ENCODE data around the gene PLB1.
A peak's percentile ranks its signal among the peaks of the same experiment; 100 is the strongest.

The PLB1 gene

GRCh38 chr2:28505361-28505760 is 9.5 kb downstream of the PLB1 start:
- DNase-seq, result no peak

DNA sequence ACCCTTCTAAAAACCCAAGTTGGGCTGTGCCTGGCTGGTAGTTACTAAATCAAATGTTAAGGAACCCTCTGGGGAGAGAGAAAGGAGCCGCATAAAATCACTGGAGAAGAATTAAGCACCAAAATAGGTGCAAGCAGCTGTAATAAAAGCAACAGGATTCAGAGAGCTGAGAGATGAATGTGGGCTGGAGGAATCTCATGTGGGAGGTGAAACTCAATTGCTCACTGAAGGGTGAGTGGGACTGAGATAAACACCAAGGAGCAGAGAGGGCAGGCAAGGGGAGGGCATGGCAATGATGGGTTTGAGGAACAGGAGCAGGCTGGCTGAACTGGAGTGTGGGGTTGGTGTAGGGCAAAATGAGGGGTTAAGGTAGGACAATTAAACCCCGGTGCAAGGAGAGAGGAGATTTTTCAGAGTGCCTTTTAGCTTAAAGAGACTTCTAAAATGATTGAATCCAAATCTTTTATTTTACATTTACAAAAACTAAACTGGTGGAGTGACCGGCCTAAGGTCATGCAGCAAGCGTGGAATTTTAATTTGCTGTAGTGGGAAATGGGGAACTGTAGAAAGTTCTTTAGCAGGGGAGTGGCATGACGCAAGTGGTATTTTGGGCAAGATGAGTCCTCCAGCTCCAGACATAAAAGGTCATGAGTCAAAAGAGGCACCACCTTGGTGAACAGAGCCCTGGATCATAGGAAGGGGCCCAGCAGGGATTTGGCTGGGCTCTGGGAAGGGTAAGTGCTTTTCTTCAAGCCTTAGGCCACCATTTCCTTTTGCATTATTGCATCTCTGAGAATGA is 10.5 kb downstream of the PLB1 start:
- DNase-seq, result no peak

DNA sequence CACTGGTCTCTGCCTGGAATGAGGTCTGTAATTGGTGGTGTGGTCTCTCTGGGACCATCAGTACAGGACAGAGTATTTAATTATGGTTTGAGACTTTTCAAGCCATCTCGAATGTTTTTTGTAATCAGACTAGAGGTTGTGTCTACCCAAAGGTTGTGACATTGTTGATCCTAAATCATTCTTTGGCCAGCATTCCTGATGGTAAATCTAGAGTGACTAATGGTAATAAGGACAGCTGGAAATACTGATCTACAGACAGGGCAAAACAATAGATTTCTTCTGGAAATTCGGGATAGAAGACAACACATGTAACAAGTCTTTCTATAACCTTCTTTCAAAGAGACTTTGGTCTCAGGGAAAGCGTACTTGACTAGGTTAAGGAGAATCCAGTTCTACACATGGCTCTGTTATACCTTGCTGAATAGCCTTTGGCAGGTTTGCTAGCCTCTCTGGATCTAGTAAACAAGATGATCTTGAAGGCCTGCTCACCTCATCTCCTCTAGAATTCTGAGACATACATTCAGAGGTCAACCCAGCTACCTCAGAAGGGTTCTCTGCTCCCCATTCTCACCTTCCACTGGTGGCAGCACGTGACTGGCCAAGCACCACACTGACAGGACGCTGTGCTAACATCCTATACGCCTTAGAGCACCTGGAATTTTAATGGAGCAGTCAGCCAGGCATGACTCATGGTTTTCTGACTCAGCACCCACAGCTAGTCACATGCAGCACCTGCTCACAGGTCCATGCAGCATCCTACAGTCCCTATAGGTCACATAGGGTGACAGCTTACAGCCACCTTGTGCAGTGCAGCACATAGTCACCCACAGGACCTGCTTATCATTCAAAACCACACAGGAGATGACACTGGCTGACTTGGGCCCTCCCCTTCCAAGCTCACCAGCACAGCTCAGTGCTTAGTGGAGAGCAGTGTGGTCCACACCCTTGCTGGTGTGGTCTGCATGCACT is 12.2 kb downstream of the PLB1 start:
- DNase-seq, result peak; percentile 67

GRCh38 chr2:28509361-28509760 is 13.5 kb downstream of the PLB1 start:
- no peak for DNase-seq

- DNase-seq, result no peak
These were observed 14.3 kb downstream of the PLB1 start for GRCh38 chr2:28510184-28510583.

DNA sequence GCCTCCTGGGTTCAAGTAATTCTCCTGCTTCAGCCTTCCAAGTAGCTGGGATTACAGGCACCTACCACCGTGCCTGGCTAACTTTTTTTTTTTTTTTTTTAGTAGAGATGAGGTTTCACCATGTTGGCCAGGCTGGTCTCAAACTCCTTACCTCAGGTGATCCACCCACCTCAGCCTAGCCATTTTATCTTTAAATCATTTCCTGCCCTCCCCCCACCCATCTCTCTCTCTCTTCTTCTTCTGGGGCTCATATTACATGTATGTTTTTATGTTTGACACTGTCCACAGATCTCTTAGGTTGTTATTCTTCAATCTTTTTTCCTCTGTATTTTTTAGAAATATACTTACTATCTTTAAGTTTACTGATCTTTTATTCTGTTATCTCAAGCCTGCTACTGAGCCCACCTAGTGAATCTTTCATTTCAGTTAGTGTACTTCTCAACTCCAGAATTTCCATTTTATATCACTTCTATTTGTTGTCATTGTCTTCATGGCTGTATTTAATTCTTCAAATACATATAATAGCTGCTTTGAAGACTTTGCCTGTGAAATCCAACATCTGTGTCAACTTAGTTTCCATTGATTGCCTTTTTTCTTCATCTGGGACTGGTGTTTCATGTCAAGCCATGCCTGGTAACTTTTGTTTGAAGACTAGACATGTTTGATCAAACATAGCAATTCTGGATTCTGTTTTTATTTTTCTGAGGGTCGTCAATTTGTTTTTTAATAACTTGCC is 16.2 kb downstream of the PLB1 start:
- DNase-seq, result no peak

- no peak for DNase-seq
These were observed 16.7 kb downstream of the PLB1 start for GRCh38 chr2:28512607-28512965.

GRCh38 chr2:28513097-28513496 is 17.2 kb downstream of the PLB1 start:
- no peak for DNase-seq

- DNase-seq, result no peak
These were observed 19.4 kb downstream of the PLB1 start for GRCh38 chr2:28515176-28515751.

- no peak for DNase-seq
These were observed 20.6 kb downstream of the PLB1 start for GRCh38 chr2:28516430-28516829.

DNA sequence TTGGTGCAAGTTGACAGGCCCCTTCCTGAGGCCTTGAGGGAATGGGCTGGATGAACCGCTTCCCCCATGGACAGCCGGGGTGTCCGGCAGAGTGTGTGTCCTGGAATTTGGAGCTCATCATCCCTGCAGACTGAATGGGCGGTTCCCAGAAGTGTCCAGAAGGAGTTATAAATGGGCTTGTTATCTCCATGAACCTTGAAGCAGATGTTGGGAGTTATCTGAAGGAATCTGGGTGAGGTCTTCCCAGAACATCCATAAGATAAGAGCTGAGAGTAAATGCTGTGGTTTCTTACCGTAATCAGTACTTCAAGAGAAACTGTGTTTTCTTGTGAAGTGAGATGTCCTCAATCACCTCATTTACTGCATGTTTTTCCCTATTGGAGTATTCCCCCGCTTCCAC is 21.1 kb downstream of the PLB1 start:
- no peak for DNase-seq

DNA sequence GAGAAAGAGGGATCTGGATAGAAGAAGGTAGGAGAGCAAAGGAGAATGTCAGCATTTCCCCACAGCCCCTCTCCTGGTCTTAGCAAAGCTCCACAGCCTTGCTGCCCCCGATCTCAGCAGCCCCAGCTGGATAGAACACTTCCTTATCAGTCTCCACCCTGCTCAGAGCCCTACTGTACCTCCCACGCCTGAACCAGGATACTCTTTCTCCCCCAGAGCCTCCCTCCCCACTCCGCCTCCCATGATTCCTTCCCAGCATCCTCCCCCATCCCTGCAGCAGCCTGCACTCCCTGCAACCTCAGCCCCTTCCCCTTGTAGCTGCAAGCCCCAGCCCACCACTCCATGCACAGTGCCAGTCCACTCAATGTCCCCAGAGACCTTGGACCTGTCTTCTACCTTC is 25.8 kb downstream of the PLB1 start:
- DNase-seq, result no peak

DNA sequence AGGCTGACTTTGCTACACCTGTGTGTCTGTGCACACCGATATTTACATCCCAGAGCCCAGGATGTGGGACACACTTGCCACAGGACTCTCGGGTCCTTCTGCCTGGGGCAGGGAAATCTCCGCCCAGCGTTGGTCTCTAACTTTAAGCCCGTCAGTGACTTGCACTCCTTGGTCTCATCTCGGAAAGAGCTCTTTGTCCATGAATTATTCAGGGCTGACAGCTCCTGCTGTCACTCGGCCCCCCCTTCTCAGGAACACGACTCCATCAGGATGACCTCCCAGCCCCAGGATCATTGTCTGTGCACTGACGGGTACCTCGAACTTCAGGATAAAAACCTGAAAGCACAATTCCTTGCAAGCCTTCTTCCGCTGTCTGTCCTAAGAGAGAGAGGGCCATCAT is 26.6 kb downstream of the PLB1 start:
- DNase-seq, result no peak

DNA sequence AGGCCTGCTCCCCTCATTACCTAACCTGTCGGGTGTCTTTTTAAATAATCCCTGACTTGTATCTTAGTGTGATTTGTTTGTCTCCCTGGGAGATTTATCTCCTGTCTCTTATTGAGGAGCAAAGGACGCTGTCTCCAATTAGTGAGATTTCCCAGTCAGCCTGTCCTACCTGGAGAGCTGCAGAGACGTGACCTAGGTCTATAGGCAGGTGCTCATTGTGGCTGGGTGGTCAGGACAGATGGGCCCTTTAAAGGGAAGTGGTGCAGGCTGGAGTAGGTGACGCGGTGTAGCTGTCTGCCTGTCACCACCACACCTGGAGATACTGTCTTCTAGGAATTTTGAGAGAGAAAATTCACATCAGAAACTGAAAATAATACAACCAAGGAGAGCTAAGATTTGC is 28.0 kb downstream of the PLB1 start:
- no peak for DNase-seq

DNA sequence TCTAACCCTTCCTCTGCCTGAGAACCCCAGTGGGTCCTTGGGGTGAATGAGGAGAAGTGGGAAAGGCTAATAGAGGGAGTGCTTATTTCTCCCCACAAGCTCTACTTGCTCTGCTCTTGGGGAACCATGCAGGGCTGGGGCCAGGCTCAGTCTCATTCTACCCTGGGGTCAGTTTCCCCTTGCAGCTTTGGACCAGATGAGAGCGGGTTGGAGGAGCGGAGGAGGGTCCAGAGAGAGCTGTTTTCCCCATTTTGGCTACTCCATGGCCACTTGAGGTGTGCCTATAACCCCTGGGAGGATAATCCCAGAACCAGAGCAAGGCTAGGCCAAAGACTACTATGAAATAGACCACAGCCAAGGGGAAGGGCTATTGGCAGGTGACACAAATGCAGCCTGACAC is 29.6 kb downstream of the PLB1 start:
- no peak for DNase-seq

DNA sequence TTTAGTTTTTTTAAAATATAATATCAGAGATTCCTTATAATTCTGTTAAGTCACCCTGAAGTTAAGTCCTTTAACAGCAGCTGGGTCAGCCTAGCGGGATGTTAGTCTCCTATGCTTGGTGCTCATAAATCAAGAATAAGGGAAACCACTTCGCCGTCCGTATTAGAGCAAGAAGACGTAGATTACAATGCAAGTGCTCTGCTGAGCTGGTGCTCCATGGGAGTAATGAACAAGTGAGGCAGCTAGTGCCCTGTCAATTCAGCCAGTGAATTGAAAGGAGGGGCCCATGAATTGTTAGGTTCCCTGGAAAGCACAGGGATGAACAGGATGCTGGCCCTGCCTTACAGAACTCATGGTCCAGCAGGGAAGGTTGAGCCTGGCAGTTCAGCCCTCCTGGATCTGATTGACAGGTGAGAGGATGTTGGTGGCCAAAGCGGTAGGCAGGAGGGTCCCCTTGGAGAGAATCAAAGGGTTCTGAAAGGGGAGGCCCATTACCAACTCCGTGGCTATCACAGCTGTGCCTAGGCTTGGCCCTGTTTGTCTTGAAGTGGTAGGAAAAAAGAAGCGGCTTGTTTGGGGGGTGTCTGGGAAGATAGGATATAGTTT is 30.8 kb downstream of the PLB1 start:
- DNase-seq, result no peak

- no peak for DNase-seq
These were observed 31.3 kb downstream of the PLB1 start for GRCh38 chr2:28527196-28527595.

DNA sequence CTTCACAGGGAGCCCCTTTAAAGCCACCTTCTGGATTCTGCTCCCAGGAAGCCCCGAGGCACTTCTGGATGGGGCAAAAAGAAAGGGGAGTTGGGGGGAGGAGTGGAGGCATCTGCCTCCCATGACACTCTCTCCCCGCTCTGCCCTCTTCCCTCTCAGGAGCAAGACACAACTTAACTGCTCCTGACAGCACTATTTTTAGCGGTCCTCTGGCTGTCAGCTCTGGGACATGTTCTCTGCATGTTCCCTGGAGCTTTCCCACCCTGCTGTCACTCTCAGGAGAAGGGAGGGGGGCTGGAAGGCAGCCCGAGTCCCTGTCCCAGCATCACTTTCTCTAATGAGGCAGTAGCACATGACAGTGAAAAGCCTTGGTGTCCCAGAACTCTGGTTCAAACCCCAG is 32.3 kb downstream of the PLB1 start:
- no peak for DNase-seq

GRCh38 chr2:28530782-28531181 is 34.9 kb downstream of the PLB1 start:
- no peak for DNase-seq

DNA sequence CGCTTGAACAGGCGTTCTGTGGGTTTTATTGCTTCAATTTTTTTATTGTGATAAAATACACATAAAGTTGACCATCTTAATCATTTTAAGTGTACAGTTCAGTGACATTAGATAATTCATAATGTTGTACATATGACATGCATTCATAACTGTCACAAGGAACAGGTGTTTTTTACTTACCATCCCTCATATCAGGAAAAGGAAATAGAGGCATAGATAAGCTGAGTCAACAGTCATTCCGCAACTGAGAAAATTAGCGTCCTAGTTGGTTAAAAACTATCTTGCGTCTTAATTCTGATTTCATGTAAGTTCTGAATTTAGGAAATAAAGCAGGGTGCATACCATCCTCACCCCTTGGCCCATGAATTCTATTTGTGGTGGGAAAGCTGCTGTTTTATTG is 36.5 kb downstream of the PLB1 start:
- DNase-seq, result no peak

DNA sequence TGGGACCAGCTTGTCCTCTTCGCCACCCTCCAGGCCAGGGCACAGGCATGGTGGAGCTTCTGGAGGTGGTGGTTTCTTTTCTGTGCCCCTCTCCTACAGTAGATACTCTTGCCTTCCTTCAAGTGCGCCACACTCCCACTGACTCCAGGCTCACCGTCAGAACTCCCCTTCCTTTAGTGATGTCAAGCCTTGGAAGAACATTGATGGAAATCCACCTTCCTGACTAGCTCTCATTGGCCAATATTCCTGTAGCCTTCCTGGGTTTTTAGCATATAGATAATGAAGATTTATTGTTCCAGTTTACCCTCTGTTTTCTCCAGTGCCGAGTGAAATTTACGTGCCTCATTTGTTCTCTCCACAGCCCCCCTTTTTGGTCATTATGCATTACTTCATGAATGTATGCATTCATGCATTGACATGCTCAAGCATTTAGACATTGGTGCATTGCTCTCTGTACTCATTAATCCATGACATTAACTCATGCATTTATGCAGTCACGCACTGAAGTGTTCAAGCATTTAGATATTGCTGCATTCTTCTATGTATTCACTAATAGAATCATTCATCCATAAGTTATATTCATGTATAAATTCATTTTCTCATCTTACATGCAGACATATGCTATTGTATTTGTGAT is 37.3 kb downstream of the PLB1 start:
- no peak for DNase-seq

GRCh38 chr2:28534817-28535216 is 39.0 kb downstream of the PLB1 start:
- no peak for DNase-seq

All from NCI-H2107 (cell line).